ENCODE measurements around the gene ZSCAN29.

The ZSCAN29 gene

GRCh38 chr15:43346305-43346704 is 24.5 kb downstream of the ZSCAN29 start:
- no peak for DNase-seq

- DNase-seq = no peak
Measured at GRCh38 chr15:43330780-43331087, 40.1 kb downstream of the ZSCAN29 start.

- peak; percentile 89 for DNase-seq
Measured at GRCh38 chr15:43329960-43330779, 40.7 kb downstream of the ZSCAN29 start, which contains the start of gene LCMT2. Gene LCMT2 (minus strand): TSS chr15:43330573. CDS start chr15:43330489, 84 bp downstream.

- peak; percentile 35 for DNase-seq
Measured at GRCh38 chr15:43329217-43329959, 41.5 kb downstream of the ZSCAN29 start.

GRCh38 chr15:43325039-43325684 is 45.7 kb downstream of the ZSCAN29 start:
- DNase-seq = no peak

GRCh38 chr15:43318990-43319771 is 51.7 kb downstream of the ZSCAN29 start:
- DNase-seq = no peak

GRCh38 chr15:43317566-43318184 is 53.2 kb downstream of the ZSCAN29 start:
- DNase-seq = no peak

- no peak for DNase-seq
Measured at GRCh38 chr15:43316971-43317346, 53.9 kb downstream of the ZSCAN29 start.

GRCh38 chr15:43316016-43316970 is 54.5 kb downstream of the ZSCAN29 start:
- no peak for DNase-seq

- DNase-seq = no peak
Measured at GRCh38 chr15:43314171-43314570, 56.7 kb downstream of the ZSCAN29 start.

- DNase-seq = no peak
Measured at GRCh38 chr15:43312378-43312777, 58.5 kb downstream of the ZSCAN29 start.
